HepG2 (cell line): Measurements from ENCODE around the gene CRYGS. TPM values are rescaled to one million over a fixed set of nuclear protein-coding genes. Genes with fewer than 3 reads are reported as not detected.
A peak's percentile ranks its signal among the peaks of the same experiment; 100 is the strongest.

ENCODE experiments used
- CHD2 ChIP-seq: IDR thresholded peaks from 2 replicates; pipeline ENCODE4 v1.6.1; 2011; ENCODE audit warnings: low read depth, low read length, improper control_type of control experiment
- HDAC6 ChIP-seq: fragments of 200-600 bp; sonication (generic); IDR thresholded peaks from 2 replicates; pipeline ENCODE4 v1.7.0; 2017; ENCODE audit warnings: mild to moderate bottlenecking, antibody characterized with exemption, low read length, low read depth
- HNF4A ChIP-seq: sonication (generic); formaldehyde crosslinking; IDR thresholded peaks from 2 replicates; pipeline ENCODE4 v1.4.0; 2020; ENCODE audit warnings: missing genetic modification reagents
- HNRNPK ChIP-seq: fragments of 200-400 bp; formaldehyde crosslinking; IDR thresholded peaks from 2 replicates; pipeline ENCODE4 v1.6.1; 2018; ENCODE audit warnings: low read length, low read depth, moderate library complexity, mild to moderate bottlenecking; ENCODE audit not compliant: poor library complexity, severe bottlenecking
- RNF2 ChIP-seq: fragments of 450-650 bp; conservative IDR thresholded peaks from 2 replicates; pipeline ENCODE4 v1.6.1; 2016; ENCODE audit warnings: low read depth
- SAFB2 ChIP-seq: sonication (generic); formaldehyde crosslinking; IDR thresholded peaks from 2 replicates; pipeline ENCODE4 v1.5.1; 2020; ENCODE audit warnings: missing genetic modification reagents, low read depth, mild to moderate bottlenecking, borderline replicate concordance
- SP5 ChIP-seq: IDR thresholded peaks from 2 replicates; pipeline ENCODE4 v1.6.1; 2016; ENCODE audit warnings: low read depth, borderline replicate concordance
- TAF15 ChIP-seq: fragments of 200-400 bp; formaldehyde crosslinking; IDR thresholded peaks from one replicate; pipeline ENCODE4 v1.6.1; 2018; ENCODE audit warnings: mild to moderate bottlenecking, low read depth, low read length; ENCODE audit not compliant: poor library complexity, severe bottlenecking
- YEATS4 ChIP-seq: sonication (generic); formaldehyde crosslinking; IDR thresholded peaks from 2 replicates; pipeline ENCODE4 v1.4.0; 2020; ENCODE audit warnings: missing genetic modification reagents, borderline replicate concordance
- ZFYVE20 ChIP-seq: sonication (generic); formaldehyde crosslinking; IDR thresholded peaks from 2 replicates; pipeline ENCODE4 v1.8.0; 2023; ENCODE audit warnings: low read depth, mild to moderate bottlenecking, moderate library complexity, missing genetic modification reagents, borderline replicate concordance
- ZNF629 ChIP-seq: sonication (generic); formaldehyde crosslinking; conservative IDR thresholded peaks from 2 replicates; pipeline ENCODE4 v1.5.0; 2020; ENCODE audit warnings: missing genetic modification reagents
- polyA plus RNA-seq, 8 experiments: library from polyadenylated mRNA; depleted of rRNA in 3 of 8; stranded (reverse) in 7 of 8; unstranded in 1 of 8; fragments of >200 nt; fragmentation: Illumina TruSeq in 4 of 8; extraction: Trizol in 4 of 8; gene quantifications; 2 replicates each; pipeline versions ENCODE4 v1.2.1 to v1.2.3, GENCODE V29; 2011 to 2016; ENCODE audit warnings: low read depth in 4 of 8, missing spikeins in 1 of 8, mixed read lengths in 1 of 8; ENCODE audit not compliant: insufficient read depth in 1 of 8
- total RNA-seq, 5 experiments: library from RNA; depleted of rRNA; stranded (reverse); fragments of >200 nt; fragmentation: Illumina TruSeq; extraction: Trizol; gene quantifications; 2 replicates each; pipeline ENCODE4 v1.2.3, GENCODE V29; 2016; ENCODE audit warnings: low read depth in 1 of 5
- TF ChIP-seq, protein P1 (sequence below): sonication (generic); formaldehyde crosslinking; IDR thresholded peaks from 2 replicates; pipeline ENCODE4 v1.8.0; 2022; ENCODE audit warnings: low read depth, missing genetic modification reagents
- TF ChIP-seq, protein P2 (sequence below): sonication (generic); formaldehyde crosslinking; IDR thresholded peaks from 2 replicates; pipeline ENCODE4 v1.4.0; 2020; ENCODE audit warnings: low read depth, missing genetic modification reagents
- TF ChIP-seq, protein P3 (sequence below): sonication (generic); formaldehyde crosslinking; IDR thresholded peaks from 2 replicates; pipeline ENCODE4 v1.5.1; 2020; ENCODE audit warnings: missing genetic modification reagents, mild to moderate bottlenecking, borderline replicate concordance

Gene CRYGS
- total and polyA plus RNA-seq, 2 of the 13 experiments (the other 11 are each of a cell fraction or from before 2014, with no cell fraction given): 2.1 to 6.7 TPM

DNA sequence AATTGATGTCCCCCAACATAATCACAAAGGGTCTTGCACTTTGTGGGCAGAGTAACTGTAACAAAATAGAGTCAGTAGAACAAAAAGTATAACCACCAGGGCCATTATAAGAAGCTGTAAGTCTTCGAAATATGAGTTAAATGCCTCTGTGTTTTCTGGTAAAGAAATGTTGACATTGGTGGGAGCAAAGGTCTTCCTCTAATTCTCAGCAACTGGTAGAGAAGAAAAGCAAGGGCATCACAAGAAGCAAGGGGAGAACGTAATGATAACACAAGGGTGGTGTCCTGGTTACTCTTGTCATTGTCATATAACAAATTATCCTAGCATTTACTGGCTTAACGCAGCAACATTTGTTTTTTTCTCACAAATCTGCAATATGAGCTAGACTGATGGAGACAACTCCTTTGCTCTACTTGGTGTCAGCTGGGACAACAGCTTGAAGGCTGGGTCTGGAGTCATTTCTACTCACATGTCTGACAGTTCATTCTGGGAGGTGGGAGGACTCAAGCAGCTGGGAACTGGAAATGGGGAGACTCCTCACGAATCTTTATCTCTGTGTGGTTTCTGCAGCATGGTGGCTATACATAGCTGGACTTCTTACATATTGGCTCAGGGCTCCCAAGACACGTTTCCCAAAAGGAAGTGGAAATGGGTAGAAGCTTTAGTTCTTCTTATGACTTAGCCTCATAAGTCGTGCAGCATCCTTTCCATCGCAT is 46.6 kb upstream of the CRYGS start (continued):
- TF ChIP-seq YEATS4 (CRISPR knock-in tag) (no peak), HNRNPK (no peak), RNF2 (no peak), TAF15 (no peak), HDAC6 (no peak), ZNF629 (CRISPR knock-in tag) (no peak), SAFB2 (CRISPR knock-in tag) (no peak), HNF4A (peak; percentile 64), ZFYVE20 (CRISPR knock-in tag) (no peak), CHD2 (no peak), SP5 (CRISPR knock-in tag) (no peak)
- TF ChIP-seq, protein P1, sequence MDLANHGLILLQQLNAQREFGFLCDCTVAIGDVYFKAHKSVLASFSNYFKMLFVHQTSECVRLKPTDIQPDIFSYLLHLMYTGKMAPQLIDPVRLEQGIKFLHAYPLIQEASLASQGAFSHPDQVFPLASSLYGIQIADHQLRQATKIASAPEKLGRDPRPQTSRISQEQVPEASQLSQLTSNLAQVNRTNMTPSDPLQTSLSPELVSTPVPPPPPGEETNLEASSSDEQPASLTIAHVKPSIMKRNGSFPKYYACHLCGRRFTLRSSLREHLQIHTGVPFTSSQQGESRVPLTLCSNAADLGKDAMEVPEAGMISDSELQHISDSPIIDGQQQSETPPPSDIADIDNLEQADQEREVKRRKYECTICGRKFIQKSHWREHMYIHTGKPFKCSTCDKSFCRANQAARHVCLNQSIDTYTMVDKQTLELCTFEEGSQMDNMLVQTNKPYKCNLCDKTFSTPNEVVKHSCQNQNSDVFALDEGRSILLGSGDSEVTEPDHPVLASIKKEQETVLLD (CRISPR knock-in tag): no peak
- TF ChIP-seq, protein P2, sequence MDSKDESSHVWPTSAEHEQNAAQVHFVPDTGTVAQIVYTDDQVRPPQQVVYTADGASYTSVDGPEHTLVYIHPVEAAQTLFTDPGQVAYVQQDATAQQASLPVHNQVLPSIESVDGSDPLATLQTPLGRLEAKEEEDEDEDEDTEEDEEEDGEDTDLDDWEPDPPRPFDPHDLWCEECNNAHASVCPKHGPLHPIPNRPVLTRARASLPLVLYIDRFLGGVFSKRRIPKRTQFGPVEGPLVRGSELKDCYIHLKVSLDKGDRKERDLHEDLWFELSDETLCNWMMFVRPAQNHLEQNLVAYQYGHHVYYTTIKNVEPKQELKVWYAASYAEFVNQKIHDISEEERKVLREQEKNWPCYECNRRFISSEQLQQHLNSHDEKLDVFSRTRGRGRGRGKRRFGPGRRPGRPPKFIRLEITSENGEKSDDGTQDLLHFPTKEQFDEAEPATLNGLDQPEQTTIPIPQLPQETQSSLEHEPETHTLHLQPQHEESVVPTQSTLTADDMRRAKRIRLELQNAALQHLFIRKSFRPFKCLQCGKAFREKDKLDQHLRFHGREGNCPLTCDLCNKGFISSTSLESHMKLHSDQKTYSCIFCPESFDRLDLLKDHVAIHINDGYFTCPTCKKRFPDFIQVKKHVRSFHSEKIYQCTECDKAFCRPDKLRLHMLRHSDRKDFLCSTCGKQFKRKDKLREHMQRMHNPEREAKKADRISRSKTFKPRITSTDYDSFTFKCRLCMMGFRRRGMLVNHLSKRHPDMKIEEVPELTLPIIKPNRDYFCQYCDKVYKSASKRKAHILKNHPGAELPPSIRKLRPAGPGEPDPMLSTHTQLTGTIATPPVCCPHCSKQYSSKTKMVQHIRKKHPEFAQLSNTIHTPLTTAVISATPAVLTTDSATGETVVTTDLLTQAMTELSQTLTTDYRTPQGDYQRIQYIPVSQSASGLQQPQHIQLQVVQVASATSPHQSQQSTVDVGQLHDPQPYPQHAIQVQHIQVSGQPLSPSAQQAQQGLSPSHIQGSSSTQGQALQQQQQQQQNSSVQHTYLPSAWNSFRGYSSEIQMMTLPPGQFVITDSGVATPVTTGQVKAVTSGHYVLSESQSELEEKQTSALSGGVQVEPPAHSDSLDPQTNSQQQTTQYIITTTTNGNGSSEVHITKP: 0 out of 2 replicates have a peak, but pooled peaks have one; percentile 41
- TF ChIP-seq, protein P3, sequence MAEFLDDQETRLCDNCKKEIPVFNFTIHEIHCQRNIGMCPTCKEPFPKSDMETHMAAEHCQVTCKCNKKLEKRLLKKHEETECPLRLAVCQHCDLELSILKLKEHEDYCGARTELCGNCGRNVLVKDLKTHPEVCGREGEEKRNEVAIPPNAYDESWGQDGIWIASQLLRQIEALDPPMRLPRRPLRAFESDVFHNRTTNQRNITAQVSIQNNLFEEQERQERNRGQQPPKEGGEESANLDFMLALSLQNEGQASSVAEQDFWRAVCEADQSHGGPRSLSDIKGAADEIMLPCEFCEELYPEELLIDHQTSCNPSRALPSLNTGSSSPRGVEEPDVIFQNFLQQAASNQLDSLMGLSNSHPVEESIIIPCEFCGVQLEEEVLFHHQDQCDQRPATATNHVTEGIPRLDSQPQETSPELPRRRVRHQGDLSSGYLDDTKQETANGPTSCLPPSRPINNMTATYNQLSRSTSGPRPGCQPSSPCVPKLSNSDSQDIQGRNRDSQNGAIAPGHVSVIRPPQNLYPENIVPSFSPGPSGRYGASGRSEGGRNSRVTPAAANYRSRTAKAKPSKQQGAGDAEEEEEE: no peak
- TF ChIP-seq, all 625 proteins: peak for 13
